Activated naive CD4-positive, alpha-beta T cell treated with anti-CD3 and anti-CD28 coated beads, Interleukin-2, amount 10 ng/mL, durations not matched to agents 7 days and 5 days (primary cell): ENCODE data around the gene INAFM1.
"Not testable (repeated sequence)": the region's sequence is repeated elsewhere in the genome, so short reads cannot be mapped to it uniquely, and the experiment has no call there.

Experiments used
- CTCF ChIA-PET: fragments of 350-600 bp; sonication (Branson Sonifier 250); formaldehyde crosslinking; loops from one replicate; lab custom pipeline; 2021; ENCODE audit warnings: antibody characterized with exemption; lab: Charles Lee
- DNase-seq: peaks from one replicate; pipeline ENCODE4 v3.0.0-alpha.2; 2020
- H3K27ac Mint-ChIP-seq: one replicate; pipeline ENCODE4 v1.8.0; 2021; ENCODE audit warnings: mild to moderate bottlenecking, moderate library complexity, mixed read lengths
- H3K27me3 Mint-ChIP-seq: one replicate; pipeline ENCODE4 v1.8.0; 2021; ENCODE audit warnings: mild to moderate bottlenecking, mixed read lengths
- H3K36me3 Mint-ChIP-seq: one replicate; pipeline ENCODE4 v1.8.0; 2021; ENCODE audit warnings: mixed read lengths
- H3K4me1 Mint-ChIP-seq: one replicate; pipeline ENCODE4 v1.8.0; 2021; ENCODE audit warnings: mixed read lengths
- H3K4me3 Mint-ChIP-seq: one replicate; pipeline ENCODE4 v1.8.0; 2021; ENCODE audit warnings: mild to moderate bottlenecking, moderate library complexity, mixed read lengths
- H3K9me3 Mint-ChIP-seq: one replicate; pipeline ENCODE4 v1.8.0; 2021; ENCODE audit warnings: mixed read lengths

The INAFM1 gene

DNA sequence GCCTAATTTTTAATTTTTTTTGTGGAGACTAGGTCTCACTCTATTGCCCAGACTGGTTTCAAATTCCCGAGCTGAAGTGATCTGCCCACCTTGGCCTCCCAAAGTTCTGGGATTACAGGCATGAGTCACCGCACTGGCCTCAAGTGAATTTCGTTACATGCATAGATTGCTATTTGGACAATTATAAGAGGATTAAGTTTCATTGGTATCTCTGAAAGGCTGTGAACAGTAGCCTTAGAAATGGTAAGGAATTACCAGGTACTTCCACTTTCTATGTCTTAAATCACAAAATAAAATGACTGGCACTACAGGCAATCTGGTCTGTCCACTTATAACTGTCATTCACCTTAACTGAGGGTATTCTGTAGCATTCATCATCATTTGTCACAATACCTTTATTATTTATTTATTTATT is 21.2 kb upstream of the INAFM1 start:
- peaks cover 11% of the 10 kb centered on the region for H3K27me3 Mint-ChIP-seq
- no peaks in the 10 kb centered on the region for H3K9me3 Mint-ChIP-seq
- CTCF ChIA-PET: interaction anchor here (0.6 to 4.5 kb wide), 2 partner anchors 8 to 130 kb away, joined by 3 to 31 read pairs; no protein-coding TSS in a partner anchor
- peaks cover 25% of the 10 kb centered on the region for H3K4me1 Mint-ChIP-seq
- no peak for DNase-seq
- peaks cover 7% of the 10 kb centered on the region for H3K36me3 Mint-ChIP-seq
- H3K27ac Mint-ChIP-seq: no peak overlapping the region
- H3K4me3 Mint-ChIP-seq: no peak overlapping the region

DNA sequence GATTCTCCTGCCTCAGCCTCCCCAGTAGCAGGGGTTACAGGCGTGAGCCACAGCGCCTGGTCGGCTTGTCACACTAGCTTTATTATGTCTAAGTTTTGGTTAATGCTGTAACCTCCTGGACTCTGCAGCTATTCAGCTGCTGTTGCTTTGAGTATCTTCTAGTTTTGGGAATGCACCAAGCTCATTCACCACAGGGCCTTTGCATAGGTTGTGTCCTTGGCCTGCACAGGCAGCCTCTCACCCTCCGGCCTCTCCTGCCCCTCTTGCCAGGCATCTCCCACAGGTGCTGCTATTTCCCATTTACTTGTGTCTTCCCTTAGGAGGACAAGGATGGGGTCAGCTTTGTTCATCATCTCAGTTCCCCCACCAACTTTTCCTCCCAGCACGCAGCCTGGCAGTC is 20.7 kb upstream of the INAFM1 start:
- Mint-ChIP-seq H3K27ac (peak overlapping the region; percentile 26), H3K9me3 (no peaks in the 10 kb centered on the region), H3K4me3 (no peak overlapping the region), H3K4me1 (peaks cover 30% of the 10 kb centered on the region), H3K27me3 (peaks cover 11% of the 10 kb centered on the region), H3K36me3 (peaks cover 10% of the 10 kb centered on the region)
- CTCF ChIA-PET: interaction anchor here (4.5 kb wide), 1 partner anchor 8 kb away, joined by 31 read pairs; no protein-coding TSS in a partner anchor
- DNase-seq: no peak

DNA sequence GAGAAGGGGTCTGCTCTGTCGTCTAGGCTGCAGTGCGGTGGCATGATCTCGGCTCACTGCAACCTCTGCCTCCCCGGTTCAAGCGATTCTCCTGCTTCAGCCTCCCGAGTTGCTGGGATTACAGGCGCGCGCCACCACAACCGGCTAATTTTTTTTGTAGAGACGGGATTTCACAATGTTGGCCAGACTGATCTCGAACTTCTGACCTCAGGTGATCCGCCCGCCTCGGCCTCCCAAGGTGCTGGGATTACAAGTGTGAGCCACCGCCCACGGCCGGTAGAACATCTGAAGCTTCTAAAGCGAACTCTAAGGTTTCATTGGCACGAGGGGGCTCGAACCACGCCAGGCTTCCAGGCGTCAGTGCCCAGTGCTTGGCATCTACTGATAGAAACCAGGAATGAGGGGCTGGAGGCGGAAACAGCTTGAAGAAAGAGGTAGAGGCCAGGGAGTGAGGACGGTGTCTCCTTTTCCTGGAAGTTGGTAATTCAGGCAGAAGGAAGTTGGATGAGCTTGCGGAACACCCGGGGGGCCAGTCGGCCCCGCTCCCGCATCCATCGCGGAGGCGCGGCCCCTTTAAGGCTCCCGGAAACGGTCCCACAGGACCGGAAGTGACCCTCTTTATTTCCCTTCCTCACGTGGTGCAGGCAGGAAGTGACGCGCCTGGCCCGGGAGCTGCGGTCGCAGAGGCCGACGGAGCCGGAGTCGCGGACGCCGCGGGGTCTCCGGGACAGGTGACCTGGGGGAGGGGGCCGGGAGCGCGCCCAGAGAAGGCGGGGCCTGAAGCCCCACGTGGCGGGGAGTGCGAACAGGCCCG is 18.6 kb upstream of the INAFM1 start, which contains the start of gene CCDC9:
CCDC9 (plus strand) TSS at position 647 of the 814 bp plus-strand sequence. CDS start 1,876 bp downstream, outside the sequence.
- peaks cover 39% of the 10 kb centered on the region for H3K4me1 Mint-ChIP-seq
- CTCF ChIA-PET: interaction anchor here (0.8 to 4.5 kb wide), 5 partner anchors 10 to 45 kb away, joined by 3 to 31 read pairs (median 5); partner anchors contain the start of gene INAFM1
- no peaks in the 10 kb centered on the region for H3K9me3 Mint-ChIP-seq
- H3K27me3 Mint-ChIP-seq: peaks cover 8% of the 10 kb centered on the region
- H3K36me3 Mint-ChIP-seq: peaks cover 28% of the 10 kb centered on the region
- peak within 1 kb of the TSS; percentile 95 for H3K4me3 Mint-ChIP-seq
- H3K27ac Mint-ChIP-seq: peak within 1 kb of the TSS; percentile 96
- DNase-seq: peak; percentile 96

DNA sequence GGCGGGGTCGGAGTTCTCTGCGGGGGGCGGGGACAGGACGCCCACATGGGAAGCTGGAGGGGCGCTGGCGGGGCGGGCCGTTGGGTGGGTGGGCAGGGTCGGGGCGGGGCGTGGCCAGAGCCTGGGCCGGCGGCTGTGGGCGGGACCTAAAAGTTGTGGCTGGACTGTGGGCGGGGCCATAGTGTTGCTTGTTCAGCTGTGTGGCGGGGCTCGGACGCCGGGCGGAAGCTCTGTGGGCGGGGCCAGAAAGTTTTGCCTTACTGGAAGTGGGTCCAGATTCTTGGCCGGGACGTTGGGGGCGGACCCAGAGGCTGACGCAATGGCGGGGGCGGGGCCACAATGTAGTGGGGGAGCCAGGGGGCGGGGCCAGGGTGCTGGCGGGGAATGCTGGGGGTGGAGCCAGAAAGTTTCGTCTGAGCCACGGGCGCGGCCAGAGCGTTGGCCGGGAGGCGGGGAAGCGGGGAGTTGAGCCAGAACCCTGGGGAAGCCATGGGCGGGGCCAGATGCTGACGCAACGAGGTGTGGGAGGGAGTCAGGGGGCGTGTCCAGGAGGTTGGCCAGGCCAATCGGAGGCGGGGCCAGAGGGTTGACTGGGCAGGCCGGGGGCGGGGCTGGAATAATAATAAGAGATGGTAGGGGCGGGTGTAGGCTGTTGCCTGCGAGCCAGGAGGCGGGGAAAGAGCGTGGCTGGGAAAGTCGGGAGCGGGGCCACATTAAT is 17.8 kb upstream of the INAFM1 start:
- peak; percentile 100 for DNase-seq
- Mint-ChIP-seq H3K4me3 (peak overlapping the region; percentile 95), H3K9me3 (no peaks in the 10 kb centered on the region), H3K27ac (peak overlapping the region; percentile 96), H3K36me3 (peaks cover 32% of the 10 kb centered on the region), H3K27me3 (peaks cover 7% of the 10 kb centered on the region), H3K4me1 (peaks cover 40% of the 10 kb centered on the region)
- CTCF ChIA-PET: interaction anchor here (0.8 to 4.5 kb wide), 5 partner anchors 11 to 46 kb away, joined by 3 to 31 read pairs (median 5); partner anchors contain the start of gene INAFM1

DNA sequence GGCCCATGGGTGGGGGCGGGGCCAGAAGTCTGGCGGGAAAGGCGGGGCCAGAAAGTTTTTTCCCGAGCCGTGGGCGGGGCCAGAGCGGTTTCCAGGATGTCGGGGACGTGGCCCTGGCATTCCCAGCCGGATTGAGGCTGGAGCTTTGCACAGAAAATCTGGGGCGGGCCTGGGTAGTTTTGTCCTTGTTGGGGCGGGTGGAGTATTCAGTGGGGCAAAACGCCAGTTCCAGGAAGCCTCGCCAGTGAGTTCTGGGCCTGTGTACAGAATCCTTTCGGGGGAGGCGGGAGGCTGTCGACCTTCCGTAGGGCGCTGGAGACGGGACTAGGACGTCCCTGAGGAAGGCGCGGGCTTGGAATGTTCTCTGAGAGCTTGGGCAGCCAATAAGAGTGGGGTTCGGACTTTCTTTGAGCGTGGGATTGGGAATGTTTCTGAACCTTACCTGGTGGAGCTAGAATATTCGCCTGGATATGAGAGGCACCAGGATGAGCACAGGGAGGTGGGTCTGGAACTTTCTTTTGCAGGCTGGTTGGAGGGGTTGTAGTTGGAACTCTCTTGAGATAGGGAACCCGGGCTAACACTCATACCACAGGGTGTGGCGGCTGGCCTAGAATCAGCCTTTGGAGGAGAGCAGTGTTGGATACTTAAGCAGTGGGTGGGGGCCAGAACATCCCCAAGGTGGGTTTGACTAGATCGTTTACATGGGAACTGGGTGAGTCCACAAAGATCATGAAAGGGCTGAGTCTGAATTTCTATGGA is 17.1 kb upstream of the INAFM1 start:
- CTCF ChIA-PET: interaction anchor here (1.8 to 4.5 kb wide), 3 partner anchors 12 to 47 kb away, joined by 5 to 31 read pairs (median 8); partner anchors contain the start of gene INAFM1
- DNase-seq: no peak
- H3K36me3 Mint-ChIP-seq: peaks cover 36% of the 10 kb centered on the region
- peak overlapping the region; percentile 96 for H3K27ac Mint-ChIP-seq
- H3K4me3 Mint-ChIP-seq: peak overlapping the region; percentile 95
- no peaks in the 10 kb centered on the region for H3K9me3 Mint-ChIP-seq
- peaks cover 1% of the 10 kb centered on the region for H3K27me3 Mint-ChIP-seq
- H3K4me1 Mint-ChIP-seq: peaks cover 42% of the 10 kb centered on the region

DNA sequence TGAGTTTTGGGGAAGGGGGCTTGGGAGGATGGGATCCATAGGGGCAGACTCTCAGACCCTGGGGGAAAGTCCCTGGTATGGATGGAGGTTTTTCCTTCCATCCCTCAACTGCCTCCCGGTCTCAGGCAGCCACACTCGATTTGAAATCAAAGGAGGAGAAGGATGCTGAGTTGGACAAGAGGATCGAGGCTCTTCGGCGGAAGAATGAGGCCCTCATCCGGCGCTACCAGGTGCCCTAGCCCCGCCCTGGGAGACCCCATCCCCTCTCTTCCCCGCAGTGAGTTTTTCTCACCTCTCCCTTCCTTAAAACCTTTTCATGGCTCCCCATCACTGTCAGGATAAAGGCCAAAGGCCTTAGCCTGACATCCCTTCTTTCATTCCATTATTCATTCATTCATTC is 16.3 kb upstream of the INAFM1 start:
- Mint-ChIP-seq H3K4me1 (peaks cover 42% of the 10 kb centered on the region), H3K4me3 (peak overlapping the region; percentile 95), H3K27me3 (no peaks in the 10 kb centered on the region), H3K9me3 (no peaks in the 10 kb centered on the region), H3K27ac (peak overlapping the region; percentile 38), H3K36me3 (peaks cover 37% of the 10 kb centered on the region)
- DNase-seq: no peak
- CTCF ChIA-PET: no interaction called here

DNA sequence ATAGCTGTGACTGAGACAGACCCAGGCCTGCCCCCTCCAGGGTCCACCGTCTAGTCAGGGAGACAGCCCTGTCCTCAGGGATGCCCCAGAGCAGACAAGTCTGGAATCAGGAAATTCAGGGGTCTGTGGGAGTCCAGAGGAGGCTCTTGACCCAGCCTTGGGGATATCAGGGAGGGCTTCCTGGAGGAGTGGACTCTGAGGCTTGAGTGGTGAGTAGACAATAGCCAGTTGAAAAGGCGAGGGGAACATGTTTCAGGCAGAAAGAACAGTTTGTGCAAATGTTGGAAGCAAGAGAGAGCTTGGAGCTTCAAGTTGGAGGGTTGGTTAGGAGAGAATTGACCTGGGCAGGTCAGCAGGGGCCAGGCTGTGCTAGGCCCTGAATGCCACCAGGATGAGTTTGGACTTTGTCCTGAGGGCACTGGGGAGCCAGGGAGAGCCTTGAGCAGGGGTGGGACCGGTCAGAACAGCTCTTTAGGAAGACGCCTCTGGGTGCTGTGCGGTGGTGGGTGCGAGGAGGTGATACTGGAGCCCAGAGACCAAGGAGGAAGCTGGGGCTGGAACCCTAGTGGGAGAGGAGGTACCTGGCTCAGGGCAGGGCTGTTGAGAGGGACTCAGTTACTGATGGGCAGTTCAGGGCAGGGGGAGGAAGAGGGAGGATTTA is 15.7 kb upstream of the INAFM1 start:
- Mint-ChIP-seq H3K4me1 (peaks cover 42% of the 10 kb centered on the region), H3K9me3 (no peaks in the 10 kb centered on the region), H3K4me3 (peak overlapping the region; percentile 57), H3K27ac (peak overlapping the region; percentile 20), H3K27me3 (no peaks in the 10 kb centered on the region), H3K36me3 (peaks cover 37% of the 10 kb centered on the region)
- CTCF ChIA-PET: no interaction called here
- no peak for DNase-seq

DNA sequence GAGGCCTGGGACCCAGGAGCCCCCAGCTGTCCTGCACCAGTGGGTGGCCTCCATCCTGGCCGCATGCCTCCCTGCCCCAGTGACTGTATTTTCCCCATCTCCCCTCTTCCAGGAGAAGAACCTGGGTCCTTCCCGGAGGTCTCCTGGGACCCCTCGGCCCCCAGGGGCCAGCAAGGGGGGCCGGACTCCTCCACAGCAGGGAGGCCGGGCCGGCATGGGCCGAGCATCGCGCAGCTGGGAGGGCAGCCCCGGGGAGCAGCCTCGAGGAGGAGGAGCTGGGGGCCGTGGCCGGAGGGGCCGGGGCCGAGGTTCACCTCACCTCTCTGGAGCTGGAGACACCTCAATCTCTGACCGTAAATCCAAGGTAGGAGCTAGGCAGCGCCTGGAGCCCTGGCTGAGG is 14.2 kb upstream of the INAFM1 start:
- no peaks in the 10 kb centered on the region for H3K9me3 Mint-ChIP-seq
- no peaks in the 10 kb centered on the region for H3K27me3 Mint-ChIP-seq
- peaks cover 42% of the 10 kb centered on the region for H3K4me1 Mint-ChIP-seq
- CTCF ChIA-PET: no interaction called here
- H3K27ac Mint-ChIP-seq: no peak overlapping the region
- peaks cover 44% of the 10 kb centered on the region for H3K36me3 Mint-ChIP-seq
- DNase-seq: no peak
- H3K4me3 Mint-ChIP-seq: no peak overlapping the region

DNA sequence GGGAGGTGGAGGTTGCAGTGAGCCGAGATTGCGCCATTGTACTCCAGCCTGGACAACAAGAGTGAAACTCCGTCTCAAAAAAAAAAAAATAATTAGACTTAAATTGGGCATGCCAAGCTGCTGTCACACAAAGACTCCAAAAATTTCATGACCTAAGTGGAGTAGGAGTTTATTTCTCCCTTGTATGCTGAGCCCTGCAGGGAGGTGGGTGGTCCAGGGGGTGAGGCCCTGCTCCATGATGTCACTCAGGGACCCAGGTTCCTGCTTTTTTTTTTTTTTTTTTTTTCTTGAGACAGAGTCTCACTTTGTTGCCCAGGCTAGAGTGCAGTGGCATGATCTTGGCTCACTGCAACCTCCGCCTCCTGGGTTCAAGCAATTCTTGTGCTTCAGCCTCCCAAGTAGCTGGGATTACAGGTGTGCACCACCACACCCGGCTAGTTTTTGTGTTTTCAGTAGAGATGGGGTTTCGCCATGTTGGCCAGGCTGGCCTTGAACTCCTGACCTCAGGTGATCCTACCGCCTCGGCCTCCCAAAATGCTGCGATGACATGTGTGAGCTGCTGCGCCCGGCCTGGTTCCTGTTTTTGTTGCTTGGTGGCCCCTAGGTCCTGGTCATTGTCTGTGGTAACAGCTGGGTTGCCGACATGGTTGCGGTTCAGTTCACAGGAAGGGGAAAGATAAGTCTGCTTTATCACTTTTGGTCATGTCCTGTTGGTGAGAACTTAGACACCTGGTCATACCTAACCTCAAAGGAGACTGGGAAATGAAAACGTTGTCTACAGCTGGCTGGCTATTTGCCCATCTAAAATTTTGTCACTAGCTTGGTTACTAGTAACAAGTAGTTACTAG is 12.5 kb upstream of the INAFM1 start:
- CTCF ChIA-PET, H3K27me3 Mint-ChIP-seq, DNase-seq, H3K27ac Mint-ChIP-seq, H3K9me3 Mint-ChIP-seq, H3K4me3 Mint-ChIP-seq: not testable (repeated sequence)
- peaks cover 55% of the 10 kb centered on the region for H3K36me3 Mint-ChIP-seq
- peaks cover 35% of the 10 kb centered on the region for H3K4me1 Mint-ChIP-seq

DNA sequence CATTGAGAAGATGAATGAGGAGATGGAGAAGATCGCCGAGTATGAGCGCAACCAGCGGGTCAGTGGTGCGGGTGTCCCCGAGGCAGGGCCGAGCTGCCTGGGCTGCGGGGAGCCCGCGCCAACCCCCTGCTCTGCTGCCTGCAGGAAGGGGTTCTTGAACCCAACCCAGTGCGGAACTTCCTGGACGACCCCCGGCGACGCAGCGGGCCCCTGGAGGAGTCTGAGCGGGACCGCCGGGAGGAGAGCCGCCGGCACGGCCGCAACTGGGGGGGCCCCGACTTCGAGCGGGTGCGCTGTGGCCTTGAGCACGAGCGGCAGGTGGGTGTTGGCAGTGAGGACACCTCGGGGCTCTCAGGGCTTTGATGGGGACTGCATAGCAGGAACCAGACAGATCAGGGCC is 10.1 kb upstream of the INAFM1 start:
- H3K36me3 Mint-ChIP-seq: peaks cover 43% of the 10 kb centered on the region
- DNase-seq: no peak
- H3K27ac Mint-ChIP-seq: no peak overlapping the region
- no peaks in the 10 kb centered on the region for H3K27me3 Mint-ChIP-seq
- CTCF ChIA-PET: no interaction called here
- peaks cover 10% of the 10 kb centered on the region for H3K4me1 Mint-ChIP-seq
- no peaks in the 10 kb centered on the region for H3K9me3 Mint-ChIP-seq
- H3K4me3 Mint-ChIP-seq: no peak overlapping the region

DNA sequence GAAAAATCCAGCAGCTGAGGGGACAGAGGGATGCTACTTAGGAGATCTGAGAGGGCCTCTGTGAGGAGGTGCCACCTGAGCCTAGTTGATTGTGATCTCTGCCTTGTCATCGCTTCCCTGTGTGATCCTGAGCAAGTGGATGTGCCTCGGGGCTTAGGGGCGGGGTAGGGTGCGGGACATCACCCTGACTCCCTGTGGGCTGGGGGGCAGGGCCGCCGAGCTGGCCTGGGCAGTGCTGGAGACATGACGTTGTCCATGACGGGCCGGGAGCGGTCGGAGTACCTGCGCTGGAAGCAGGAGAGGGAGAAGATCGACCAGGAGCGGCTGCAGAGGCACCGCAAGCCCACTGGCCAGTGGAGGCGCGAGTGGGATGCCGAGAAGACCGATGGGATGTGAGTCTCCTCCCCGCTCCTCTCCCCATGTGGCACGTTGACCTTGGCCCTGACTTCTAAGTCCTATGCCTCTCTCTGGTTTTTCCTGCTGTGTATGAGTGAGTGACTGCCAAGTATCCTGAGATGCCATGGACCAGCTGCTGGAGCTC is 8.2 kb upstream of the INAFM1 start:
- CTCF ChIA-PET: interaction anchor here (0.6 to 1.5 kb wide), 2 partner anchors 22 to 75 kb away, joined by 3 to 4 read pairs; no protein-coding TSS in a partner anchor
- no peak overlapping the region for H3K4me3 Mint-ChIP-seq
- H3K27me3 Mint-ChIP-seq: no peaks in the 10 kb centered on the region
- H3K36me3 Mint-ChIP-seq: peaks cover 40% of the 10 kb centered on the region
- no peaks in the 10 kb centered on the region for H3K9me3 Mint-ChIP-seq
- peaks cover 2% of the 10 kb centered on the region for H3K4me1 Mint-ChIP-seq
- H3K27ac Mint-ChIP-seq: no peak overlapping the region
- DNase-seq: no peak

DNA sequence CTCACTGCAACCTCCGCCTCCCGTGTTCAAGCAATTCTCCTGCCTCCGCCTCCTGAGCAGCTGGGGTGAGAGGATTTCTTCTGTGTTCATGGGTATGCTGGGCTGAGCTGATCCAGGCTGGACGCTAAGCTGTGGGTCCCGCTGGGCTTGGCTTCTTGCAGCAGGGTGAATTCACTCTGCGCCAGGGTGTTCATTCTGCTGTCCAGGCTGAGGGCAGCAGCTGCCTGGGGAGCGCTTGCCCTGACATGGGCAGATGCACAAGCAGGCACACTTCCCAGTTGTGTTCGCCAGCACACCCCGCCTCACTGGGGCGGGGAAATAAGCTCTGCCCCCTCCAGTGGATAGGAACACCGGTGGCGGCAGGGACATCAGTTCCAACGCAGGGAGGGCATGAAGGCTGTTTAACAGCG is 7.3 kb upstream of the INAFM1 start:
- H3K4me3 Mint-ChIP-seq: no peak overlapping the region
- no peaks in the 10 kb centered on the region for H3K27me3 Mint-ChIP-seq
- DNase-seq: no peak
- H3K27ac Mint-ChIP-seq: no peak overlapping the region
- H3K36me3 Mint-ChIP-seq: peaks cover 39% of the 10 kb centered on the region
- CTCF ChIA-PET: no interaction called here
- H3K9me3 Mint-ChIP-seq: no peaks in the 10 kb centered on the region
- peaks cover 6% of the 10 kb centered on the region for H3K4me1 Mint-ChIP-seq
